Measurements from ENCODE around the gene CBFB.

- no peak for TF ChIP-seq RAD21 (IDR thresholded peaks at IDR 0.05; ENCODE audit: low read depth)
- no peak for TF ChIP-seq REST (IDR thresholded peaks at IDR 0.05; ENCODE audit: low read depth)
Observed at GRCh38 chr16:66991545-66992077, 37.3 kb upstream of the CBFB start.

Measured in Ishikawa (cell line).